Gastrocnemius medialis (tissue), 4 donors: ENCODE data around the gene HSPA2.

Experiments used
- CTCF ChIP-seq, 5 experiments: fragments of 450-650 bp in 3 of 5; fragments of 200-600 bp in 2 of 5; sonication (generic) in 2 of 5; IDR thresholded peaks in 4 of 5; conservative IDR thresholded peaks in 1 of 5; 1 replicate in 4 of 5; 2 replicates in 1 of 5; pipeline ENCODE4 v1.5.1; 2016 to 2019; ENCODE audit warnings: antibody characterized with exemption in 5 of 5, mild to moderate bottlenecking in 3 of 5, moderate library complexity in 3 of 5
- POLR2A ChIP-seq, 2 donors: fragments of 450-650 bp; IDR thresholded peaks; one replicate each; pipeline ENCODE4 v1.6.1; 2017; ENCODE audit warnings: antibody characterized with exemption in 2 of 2, mild to moderate bottlenecking in 2 of 2, moderate library complexity in 2 of 2

GRCh38 chr14:64540208-64541202 lies at the start of gene HSPA2:
- TF ChIP-seq POLR2A (IDR thresholded peaks at IDR 0.05) = peak; percentile 96 to 100
- peak; percentile 79 to 87 (median 84) for TF ChIP-seq CTCF (IDR thresholded peaks at IDR 0.05 in 4 of 5, conservative IDR thresholded peaks at IDR 0.05 in 1 of 5)
